AG04449 (cell line): ENCODE measurements around the gene ENOX1.

Experiments
- CTCF ChIA-PET: fragments of 350-600 bp; formaldehyde crosslinking; extraction: SDS; loops from one replicate; lab custom pipeline; 2021; ENCODE audit warnings: antibody characterized with exemption; lab: Yijun Ruan, JAX
- POLR2A ChIA-PET: fragments of 400-600, 350-600 bp; formaldehyde crosslinking; extraction: SDS; loops from one replicate; lab custom pipeline; 2020; ENCODE audit warnings: antibody characterized with exemption, inconsistent platforms; lab: Yijun Ruan, JAX
- DNase-seq: peaks from one replicate; pipeline ENCODE4 v3.0.0-alpha.2; 2010; ENCODE audit warnings: low read depth, low spot score
- H3K4me3 ChIP-seq: 2 replicates; pipeline ENCODE4 v1.5.1; 2011; ENCODE audit warnings: low read depth, mild to moderate bottlenecking, control low read depth, low read length
- CTCF ChIP-seq: IDR thresholded peaks from one replicate; pipeline ENCODE4 v1.5.1; 2011; ENCODE audit warnings: mild to moderate bottlenecking, moderate library complexity, low read length, control low read depth, inconsistent platforms; ENCODE audit not compliant: insufficient read depth; ENCODE audit errors: missing control alignments

ENOX1 gene

GRCh38 chr13:43785261-43785649, 1.5 kb downstream of the ENOX1 start:
- no peak for DNase-seq
- peak overlapping the region; percentile 72 for H3K4me3 ChIP-seq
- no peak for TF ChIP-seq CTCF
- POLR2A ChIA-PET, result interaction anchor here (1.7 kb wide), 1 partner anchor 213 kb away, joined by 5 read pairs; no protein-coding TSS in a partner anchor
- CTCF ChIA-PET, result interaction anchor here (1.4 to 1.7 kb wide), 2 partner anchors 15 to 701 kb away, joined by 3 to 6 read pairs; no protein-coding TSS in a partner anchor

GRCh38 chr13:43784496-43784895, 2.3 kb downstream of the ENOX1 start:
- ChIA-PET POLR2A (no interaction called here), CTCF (no interaction called here)

GRCh38 chr13:43783820-43784219, 3.0 kb downstream of the ENOX1 start:
- CTCF ChIA-PET, result no interaction called here
- H3K4me3 ChIP-seq, result no peak overlapping the region
- POLR2A ChIA-PET, result no interaction called here
- no peak for TF ChIP-seq CTCF
- DNase-seq, result no peak

More at GRCh38 chr13:43784496-43784895, 2.3 kb downstream of the ENOX1 start:
- no peak overlapping the region for H3K4me3 ChIP-seq
- no peak for TF ChIP-seq CTCF
- DNase-seq, result no peak

DNA sequence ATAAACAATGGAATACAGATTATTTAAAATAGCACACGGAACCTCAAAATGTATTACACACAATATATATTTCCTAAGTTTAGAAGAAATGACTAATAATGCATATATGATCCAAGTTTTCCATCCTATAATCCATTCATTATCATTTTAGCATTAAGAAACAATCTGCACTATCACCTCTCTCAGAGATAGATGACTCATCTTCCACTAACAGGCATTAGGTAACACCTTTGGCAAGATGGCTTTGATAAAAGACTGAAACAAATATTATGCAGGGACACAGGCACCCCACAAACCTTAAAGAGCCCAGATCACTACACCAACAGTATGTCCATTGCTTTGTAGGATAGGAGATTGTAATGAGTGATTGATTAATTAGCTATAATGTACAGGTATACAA, 4.1 kb downstream of the ENOX1 start:
- DNase-seq, result no peak
- CTCF ChIA-PET, result no interaction called here
- POLR2A ChIA-PET, result no interaction called here
- H3K4me3 ChIP-seq, result no peak overlapping the region
- no peak for TF ChIP-seq CTCF

GRCh38 chr13:43780666-43781065, 6.1 kb downstream of the ENOX1 start:
- ChIA-PET POLR2A (no interaction called here), CTCF (no interaction called here)
- no peak for DNase-seq

GRCh38 chr13:43776501-43777079, 10.2 kb downstream of the ENOX1 start:
- no peak for DNase-seq
- no peak overlapping the region for H3K4me3 ChIP-seq
- TF ChIP-seq CTCF, result no peak
- POLR2A ChIA-PET, result no interaction called here
- CTCF ChIA-PET, result interaction anchor here (1.2 to 1.3 kb wide), 2 partner anchors 12 to 28 kb away, joined by 3 to 6 read pairs; no protein-coding TSS in a partner anchor

More at GRCh38 chr13:43780666-43781065, 6.1 kb downstream of the ENOX1 start:
- no peak overlapping the region for H3K4me3 ChIP-seq
- no peak for TF ChIP-seq CTCF
